ENCODE results near the gene ERBB4. TPM values are rescaled to one million over a fixed set of nuclear protein-coding genes. Genes with fewer than 3 reads are reported as not detected.
A peak's percentile ranks its signal among the peaks of the same experiment; 100 is the strongest.

The ERBB4 gene
- total RNA-seq, 1 donor from 2014 or later: 12.4 TPM

GRCh38 chr2:211864328-211864727 lies 674.3 kb downstream of the ERBB4 start:
- DNase-seq (ENCODE audit: missing footprints) (no peak), ATAC-seq (no peak)
- intact Hi-C loops (cut with DNase I): no loop called here

GRCh38 chr2:211860224-211860623 lies 678.4 kb downstream of the ERBB4 start:
- no peak for DNase-seq (ENCODE audit: missing footprints)
- no peak for ATAC-seq
- intact Hi-C loops (cut with DNase I): no loop called here

GRCh38 chr2:211854832-211855231 lies 683.8 kb downstream of the ERBB4 start:
- intact Hi-C loops (cut with DNase I): no loop called here
- DNase-seq (ENCODE audit: missing footprints): no peak
- ATAC-seq: no peak

- ATAC-seq (no peak), DNase-seq (ENCODE audit: missing footprints) (no peak)
- intact Hi-C loops (cut with DNase I): no loop called here
Measured at GRCh38 chr2:211846714-211847113, 691.9 kb downstream of the ERBB4 start.

DNA sequence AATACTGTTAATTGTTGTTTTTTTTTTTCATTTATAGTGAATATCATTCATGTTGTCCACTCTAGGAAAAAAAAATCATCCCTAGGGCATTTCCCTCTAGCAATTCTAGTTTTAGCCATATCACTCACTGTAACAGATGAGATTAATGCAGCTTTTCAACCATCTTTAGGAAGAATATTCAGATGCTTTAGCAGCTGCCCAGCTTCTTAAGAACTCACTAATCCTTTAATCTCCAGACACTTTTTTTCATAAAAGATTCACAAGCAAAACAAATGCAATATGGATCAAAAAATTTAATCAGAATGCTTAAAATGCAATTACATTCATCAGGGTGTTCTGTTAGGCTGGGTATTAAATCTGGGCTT lies 692.6 kb downstream of the ERBB4 start:
- no peak for ATAC-seq
- intact Hi-C loops (cut with DNase I): no loop called here
- DNase-seq (ENCODE audit: missing footprints): no peak

- ATAC-seq (no peak), DNase-seq (ENCODE audit: missing footprints) (no peak)
- intact Hi-C loops (cut with DNase I): no loop called here
Measured at GRCh38 chr2:211845338-211846035, 693.1 kb downstream of the ERBB4 start.

GRCh38 chr2:211837706-211838105 lies 700.9 kb downstream of the ERBB4 start:
- intact Hi-C loops (cut with DNase I): no loop called here
- no peak for DNase-seq (ENCODE audit: missing footprints)

GRCh38 chr2:211837206-211837605 lies 701.4 kb downstream of the ERBB4 start:
- intact Hi-C loops (cut with DNase I): no loop called here
- ATAC-seq (no peak), DNase-seq (ENCODE audit: missing footprints) (no peak)

More at GRCh38 chr2:211837706-211838105, 700.9 kb downstream of the ERBB4 start:
- no peak for ATAC-seq

DNA sequence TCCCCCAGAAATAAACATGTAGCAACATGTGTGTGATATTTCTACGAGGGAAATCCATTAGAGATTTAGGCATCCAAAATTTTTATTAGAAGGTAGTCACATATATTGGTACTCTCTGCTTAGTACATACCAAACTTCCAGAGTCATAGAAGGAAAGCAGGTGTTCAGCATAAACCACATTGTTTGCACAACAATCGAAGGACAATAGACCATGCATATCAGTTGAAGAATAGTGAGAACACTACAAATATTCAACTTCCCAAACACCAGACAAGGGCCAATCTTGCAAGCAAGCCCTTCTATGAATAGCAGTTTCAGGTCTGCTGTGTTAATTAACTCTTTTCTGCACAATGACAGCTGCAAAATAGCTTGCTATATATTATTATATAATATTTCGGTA lies 702.2 kb downstream of the ERBB4 start:
- DNase-seq (ENCODE audit: missing footprints): no peak
- intact Hi-C loops (cut with DNase I): no loop called here
- ATAC-seq: no peak

DNA sequence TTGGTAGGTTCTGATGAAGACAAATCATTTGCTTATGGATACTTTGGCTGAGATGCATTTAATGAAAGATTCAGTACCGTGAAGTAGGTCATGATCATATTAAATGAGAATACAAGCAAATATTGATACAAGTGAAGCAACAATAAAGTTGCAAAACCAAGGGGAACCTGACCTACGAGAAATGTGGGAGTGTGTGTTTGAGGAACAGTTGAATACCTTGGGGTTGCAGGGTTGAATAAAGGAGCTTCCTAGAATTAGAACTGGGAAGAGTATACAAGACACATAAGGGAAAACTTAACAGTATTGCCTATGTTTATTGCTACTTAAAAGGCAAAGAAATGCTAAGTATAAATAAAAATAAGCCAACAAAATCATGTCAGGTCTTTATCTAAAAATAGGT lies 702.9 kb downstream of the ERBB4 start:
- DNase-seq (ENCODE audit: missing footprints) (no peak), ATAC-seq (no peak)
- intact Hi-C loops (cut with DNase I): no loop called here

DNA sequence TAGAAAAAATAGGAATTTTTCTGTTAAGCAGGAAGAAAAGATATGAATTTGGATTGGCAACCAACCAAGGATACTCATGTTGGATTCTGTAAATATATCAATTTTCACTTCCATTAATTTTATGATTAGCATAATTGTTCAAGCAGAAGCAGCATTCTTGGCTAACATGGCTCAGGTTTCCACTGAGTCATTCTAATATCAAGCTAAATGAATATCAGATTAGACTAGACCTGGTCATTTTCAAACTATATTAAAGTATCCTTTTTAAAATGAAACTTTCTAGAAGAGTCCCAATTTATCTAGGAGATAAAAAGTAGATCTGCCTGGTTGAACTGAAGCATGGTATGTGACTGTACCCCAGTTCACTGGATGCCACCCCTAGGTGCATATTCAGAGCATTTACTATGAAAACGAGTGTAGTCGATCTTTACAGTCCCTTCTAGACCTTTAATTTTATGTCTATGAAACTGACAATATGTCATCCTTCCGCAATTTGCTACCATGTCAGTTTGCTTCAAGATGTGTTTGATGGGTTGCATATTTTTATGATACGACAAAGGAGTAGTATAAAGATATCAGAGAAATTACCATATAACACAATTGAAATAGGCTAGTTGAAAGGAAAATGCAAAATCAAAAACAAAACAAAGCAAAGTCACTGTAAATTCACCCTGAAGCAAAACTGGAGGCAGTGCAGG lies 704.9 kb downstream of the ERBB4 start:
- intact Hi-C loops (cut with DNase I): no loop called here
- no peak for ATAC-seq

GRCh38 chr2:211829725-211830124 lies 708.9 kb downstream of the ERBB4 start:
- no peak for DNase-seq (ENCODE audit: missing footprints)
- intact Hi-C loops (cut with DNase I): no loop called here
- ATAC-seq: no peak

More for the DNA sequence above, 704.9 kb downstream of the ERBB4 start:
- DNase-seq (ENCODE audit: missing footprints): no peak

GRCh38 chr2:211823886-211824479 lies 714.6 kb downstream of the ERBB4 start:
- intact Hi-C loops (cut with DNase I): no loop called here
- ATAC-seq: no peak
- no peak for DNase-seq (ENCODE audit: missing footprints)

DNA sequence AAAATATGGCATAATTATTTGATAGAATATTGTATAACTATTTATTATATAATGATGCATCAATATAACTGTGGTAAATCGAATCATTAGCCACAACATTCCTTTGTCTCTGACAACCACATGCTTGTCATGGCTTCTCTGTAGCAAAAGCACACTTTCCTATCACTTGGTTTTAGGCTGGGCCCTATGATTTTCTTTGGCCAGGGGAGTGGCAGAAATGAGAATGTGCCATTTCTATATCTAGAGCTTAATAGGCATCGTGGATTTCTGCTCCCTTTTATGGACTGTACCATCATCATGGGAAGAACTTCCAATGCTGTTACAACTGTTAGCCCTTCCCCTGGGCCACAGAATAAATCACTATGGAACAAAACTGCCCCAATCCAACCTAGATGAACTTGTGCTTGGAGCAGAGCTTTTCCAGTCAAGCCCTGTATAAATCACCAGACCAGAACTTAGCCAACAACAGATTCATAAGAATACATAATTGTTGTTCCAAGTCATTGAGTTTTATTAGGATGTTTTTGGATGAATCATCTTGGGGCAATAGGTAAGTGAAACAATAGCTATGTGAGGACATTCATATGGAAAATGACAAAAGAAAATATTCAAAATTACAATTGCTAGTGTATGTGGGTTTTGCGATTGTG lies 715.8 kb downstream of the ERBB4 start:
- intact Hi-C loops (cut with DNase I): no loop called here
- ATAC-seq: no peak

GRCh38 chr2:211816754-211817153 lies 721.8 kb downstream of the ERBB4 start:
- intact Hi-C loops (cut with DNase I): no loop called here
- no peak for DNase-seq (ENCODE audit: missing footprints)
- no peak for ATAC-seq

More for the DNA sequence above, 715.8 kb downstream of the ERBB4 start:
- no peak for DNase-seq (ENCODE audit: missing footprints)

DNA sequence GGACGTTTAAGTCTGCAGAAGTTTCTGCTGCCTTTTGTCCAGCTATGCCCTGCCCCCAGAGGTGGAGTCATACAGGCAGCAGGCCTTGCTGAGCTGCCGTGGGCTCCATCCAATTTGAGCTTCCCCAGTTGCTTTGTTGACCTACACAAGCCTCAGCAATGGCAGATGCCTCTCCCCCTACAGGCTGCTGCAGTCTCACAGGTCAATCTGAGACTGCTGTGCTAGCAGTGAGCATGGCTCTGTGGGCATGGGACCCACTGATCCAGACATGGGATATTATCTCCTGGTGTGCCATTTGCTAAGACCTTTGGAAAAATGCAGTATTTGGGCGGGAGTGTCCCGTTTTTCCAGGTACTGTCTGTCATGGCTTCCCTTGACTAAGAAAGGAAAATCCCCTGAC lies 726.0 kb downstream of the ERBB4 start:
- DNase-seq (ENCODE audit: missing footprints) (peak; percentile 45), ATAC-seq (no peak)
- intact Hi-C loops (cut with DNase I): no loop called here

GRCh38 chr2:211802666-211803065 lies 735.9 kb downstream of the ERBB4 start:
- DNase-seq (ENCODE audit: missing footprints) (no peak), ATAC-seq (no peak)
- intact Hi-C loops (cut with DNase I): no loop called here

DNA sequence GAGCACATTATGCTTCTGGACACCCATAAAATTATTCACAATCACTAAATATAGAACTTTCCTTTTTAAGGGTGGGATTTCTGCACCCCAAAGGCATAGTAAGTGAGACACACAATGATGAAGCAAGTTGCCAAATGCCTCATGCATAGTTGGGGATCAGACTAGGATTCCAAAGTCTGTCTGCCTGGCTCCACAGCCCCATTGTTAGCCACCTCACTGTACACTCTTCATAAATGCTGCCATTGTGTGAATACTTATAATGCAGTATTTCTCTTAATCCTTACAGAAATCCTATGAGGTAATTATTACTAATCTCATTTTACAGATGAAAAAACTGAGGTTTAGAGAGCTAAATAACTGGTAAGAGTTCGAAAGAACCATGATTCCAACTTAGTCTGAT lies 738.6 kb downstream of the ERBB4 start:
- ATAC-seq: no peak
- intact Hi-C loops (cut with DNase I): no loop called here
- no peak for DNase-seq (ENCODE audit: missing footprints)

- ATAC-seq: no peak
- intact Hi-C loops (cut with DNase I): no loop called here
- DNase-seq (ENCODE audit: missing footprints): no peak
Measured at GRCh38 chr2:211798868-211799267, 739.7 kb downstream of the ERBB4 start.

- DNase-seq (ENCODE audit: missing footprints) (no peak), ATAC-seq (no peak)
- intact Hi-C loops (cut with DNase I): no loop called here
Measured at GRCh38 chr2:211793690-211794089, 744.9 kb downstream of the ERBB4 start.

Measured in Right ventricle myocardium inferior (tissue), 1 donor.